HepG2 (cell line): ENCODE measurements around the gene ACSL5. TPM values are rescaled to one million over a fixed set of nuclear protein-coding genes. Genes with fewer than 3 reads are reported as not detected.

Experiments
- FOXA1 ChIP-seq, 2 experiments: fragments of 450-650 bp in 1 of 2; sonication (generic) in 1 of 2; formaldehyde crosslinking in 1 of 2; IDR thresholded peaks; 2 replicates each; pipeline versions ENCODE4 v1.4.0 to v1.6.1; 2016 to 2020; ENCODE audit warnings: missing genetic modification reagents in 1 of 2
- FUBP1 ChIP-seq: sonication (generic); formaldehyde crosslinking; IDR thresholded peaks from 2 replicates; pipeline ENCODE4 v1.5.1; 2020; ENCODE audit warnings: missing genetic modification reagents, mild to moderate bottlenecking, borderline replicate concordance
- MED8 ChIP-seq: sonication (generic); formaldehyde crosslinking; IDR thresholded peaks from 2 replicates; pipeline ENCODE4 v1.8.1; 2023; ENCODE audit warnings: mild to moderate bottlenecking, missing genetic modification reagents; ENCODE audit not compliant: insufficient replicate concordance
- MXD4 ChIP-seq: IDR thresholded peaks from 2 replicates; pipeline ENCODE4 v1.6.1; 2016; ENCODE audit warnings: mild to moderate bottlenecking, missing biosample characterization, missing genetic modification reagents
- NCOA5 ChIP-seq: sonication (generic); formaldehyde crosslinking; IDR thresholded peaks from 2 replicates; pipeline ENCODE4 v1.4.0; 2020; ENCODE audit warnings: missing genetic modification reagents
- RXRB ChIP-seq: IDR thresholded peaks from 2 replicates; pipeline ENCODE4 v1.6.1; 2016; ENCODE audit warnings: borderline replicate concordance, missing genetic modification reagents, missing compliant biosample characterization
- ZNF12 ChIP-seq: sonication (generic); formaldehyde crosslinking; IDR thresholded peaks from 2 replicates; pipeline ENCODE4 v1.5.0; 2020; ENCODE audit warnings: missing genetic modification reagents
- polyA plus RNA-seq, 8 experiments: library from polyadenylated mRNA; depleted of rRNA in 3 of 8; stranded (reverse) in 7 of 8; unstranded in 1 of 8; fragments of >200 nt; fragmentation: Illumina TruSeq in 4 of 8; extraction: Trizol in 4 of 8; gene quantifications; 2 replicates each; pipeline versions ENCODE4 v1.2.1 to v1.2.3, GENCODE V29; 2011 to 2016; ENCODE audit warnings: low read depth in 4 of 8, missing spikeins in 1 of 8, mixed read lengths in 1 of 8; ENCODE audit not compliant: insufficient read depth in 1 of 8
- total RNA-seq, 5 experiments: library from RNA; depleted of rRNA; stranded (reverse); fragments of >200 nt; fragmentation: Illumina TruSeq; extraction: Trizol; gene quantifications; 2 replicates each; pipeline ENCODE4 v1.2.3, GENCODE V29; 2016; ENCODE audit warnings: low read depth in 1 of 5
- TF ChIP-seq, protein P1 (sequence below): sonication (generic); formaldehyde crosslinking; IDR thresholded peaks from 2 replicates; pipeline ENCODE4 v1.4.0; 2020; ENCODE audit warnings: missing genetic modification reagents, borderline replicate concordance
- TF ChIP-seq, protein P2 (sequence below): sonication (generic); formaldehyde crosslinking; IDR thresholded peaks from 2 replicates; pipeline ENCODE4 v1.5.0; 2020; ENCODE audit warnings: mild to moderate bottlenecking, missing genetic modification reagents

The ACSL5 gene
- total and polyA plus RNA-seq, 2 of the 13 experiments (the other 11 are each of a cell fraction or from before 2014, with no cell fraction given) = 56.4 to 82.5 TPM

- no peak for TF ChIP-seq NCOA5 (CRISPR knock-in tag)
- TF ChIP-seq MED8 (CRISPR knock-in tag) = no peak
- no peak for TF ChIP-seq FOXA1 (IDR thresholded peaks at IDR 0.05)
- TF ChIP-seq FOXA1 (CRISPR knock-in tag; IDR thresholded peaks at IDR 0.05) = no peak
- TF ChIP-seq, protein P1, sequence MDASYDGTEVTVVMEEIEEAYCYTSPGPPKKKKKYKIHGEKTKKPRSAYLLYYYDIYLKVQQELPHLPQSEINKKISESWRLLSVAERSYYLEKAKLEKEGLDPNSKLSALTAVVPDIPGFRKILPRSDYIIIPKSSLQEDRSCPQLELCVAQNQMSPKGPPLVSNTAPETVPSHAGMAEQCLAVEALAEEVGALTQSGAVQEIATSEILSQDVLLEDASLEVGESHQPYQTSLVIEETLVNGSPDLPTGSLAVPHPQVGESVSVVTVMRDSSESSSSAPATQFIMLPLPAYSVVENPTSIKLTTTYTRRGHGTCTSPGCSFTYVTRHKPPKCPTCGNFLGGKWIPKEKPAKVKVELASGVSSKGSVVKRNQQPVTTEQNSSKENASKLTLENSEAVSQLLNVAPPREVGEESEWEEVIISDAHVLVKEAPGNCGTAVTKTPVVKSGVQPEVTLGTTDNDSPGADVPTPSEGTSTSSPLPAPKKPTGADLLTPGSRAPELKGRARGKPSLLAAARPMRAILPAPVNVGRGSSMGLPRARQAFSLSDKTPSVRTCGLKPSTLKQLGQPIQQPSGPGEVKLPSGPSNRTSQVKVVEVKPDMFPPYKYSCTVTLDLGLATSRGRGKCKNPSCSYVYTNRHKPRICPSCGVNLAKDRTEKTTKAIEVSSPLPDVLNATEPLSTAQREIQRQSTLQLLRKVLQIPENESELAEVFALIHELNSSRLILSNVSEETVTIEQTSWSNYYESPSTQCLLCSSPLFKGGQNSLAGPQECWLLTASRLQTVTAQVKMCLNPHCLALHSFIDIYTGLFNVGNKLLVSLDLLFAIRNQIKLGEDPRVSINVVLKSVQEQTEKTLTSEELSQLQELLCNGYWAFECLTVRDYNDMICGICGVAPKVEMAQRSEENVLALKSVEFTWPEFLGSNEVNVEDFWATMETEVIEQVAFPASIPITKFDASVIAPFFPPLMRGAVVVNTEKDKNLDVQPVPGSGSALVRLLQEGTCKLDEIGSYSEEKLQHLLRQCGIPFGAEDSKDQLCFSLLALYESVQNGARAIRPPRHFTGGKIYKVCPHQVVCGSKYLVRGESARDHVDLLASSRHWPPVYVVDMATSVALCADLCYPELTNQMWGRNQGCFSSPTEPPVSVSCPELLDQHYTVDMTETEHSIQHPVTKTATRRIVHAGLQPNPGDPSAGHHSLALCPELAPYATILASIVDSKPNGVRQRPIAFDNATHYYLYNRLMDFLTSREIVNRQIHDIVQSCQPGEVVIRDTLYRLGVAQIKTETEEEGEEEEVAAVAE (CRISPR knock-in tag) = no peak
- TF ChIP-seq RXRB (CRISPR knock-in tag) = no peak
- TF ChIP-seq MXD4 (CRISPR knock-in tag) = no peak
- TF ChIP-seq, protein P2, sequence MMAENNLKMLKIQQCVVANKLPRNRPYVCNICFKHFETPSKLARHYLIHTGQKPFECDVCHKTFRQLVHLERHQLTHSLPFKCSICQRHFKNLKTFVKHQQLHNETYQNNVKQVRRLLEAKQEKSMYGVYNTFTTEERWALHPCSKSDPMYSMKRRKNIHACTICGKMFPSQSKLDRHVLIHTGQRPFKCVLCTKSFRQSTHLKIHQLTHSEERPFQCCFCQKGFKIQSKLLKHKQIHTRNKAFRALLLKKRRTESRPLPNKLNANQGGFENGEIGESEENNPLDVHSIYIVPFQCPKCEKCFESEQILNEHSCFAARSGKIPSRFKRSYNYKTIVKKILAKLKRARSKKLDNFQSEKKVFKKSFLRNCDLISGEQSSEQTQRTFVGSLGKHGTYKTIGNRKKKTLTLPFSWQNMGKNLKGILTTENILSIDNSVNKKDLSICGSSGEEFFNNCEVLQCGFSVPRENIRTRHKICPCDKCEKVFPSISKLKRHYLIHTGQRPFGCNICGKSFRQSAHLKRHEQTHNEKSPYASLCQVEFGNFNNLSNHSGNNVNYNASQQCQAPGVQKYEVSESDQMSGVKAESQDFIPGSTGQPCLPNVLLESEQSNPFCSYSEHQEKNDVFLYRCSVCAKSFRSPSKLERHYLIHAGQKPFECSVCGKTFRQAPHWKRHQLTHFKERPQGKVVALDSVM (CRISPR knock-in tag) = no peak
- TF ChIP-seq FUBP1 (CRISPR knock-in tag) = no peak
- no peak for TF ChIP-seq ZNF12
These were observed 28.2 kb upstream of the ACSL5 start (continued) for GRCh38 chr10:112345743-112346142.
